HG02852 (cell line): ENCODE results near the gene ZBTB16.

ENCODE experiments used
- ATAC-seq: cut with Tn5 transposase; IDR thresholded peaks from one replicate; pipeline ENCODE4 v1.9.1; 2021; ENCODE audit warnings: mild to moderate bottlenecking, moderate library complexity; ENCODE audit not compliant: unreplicated experiment

Gene ZBTB16

DNA sequence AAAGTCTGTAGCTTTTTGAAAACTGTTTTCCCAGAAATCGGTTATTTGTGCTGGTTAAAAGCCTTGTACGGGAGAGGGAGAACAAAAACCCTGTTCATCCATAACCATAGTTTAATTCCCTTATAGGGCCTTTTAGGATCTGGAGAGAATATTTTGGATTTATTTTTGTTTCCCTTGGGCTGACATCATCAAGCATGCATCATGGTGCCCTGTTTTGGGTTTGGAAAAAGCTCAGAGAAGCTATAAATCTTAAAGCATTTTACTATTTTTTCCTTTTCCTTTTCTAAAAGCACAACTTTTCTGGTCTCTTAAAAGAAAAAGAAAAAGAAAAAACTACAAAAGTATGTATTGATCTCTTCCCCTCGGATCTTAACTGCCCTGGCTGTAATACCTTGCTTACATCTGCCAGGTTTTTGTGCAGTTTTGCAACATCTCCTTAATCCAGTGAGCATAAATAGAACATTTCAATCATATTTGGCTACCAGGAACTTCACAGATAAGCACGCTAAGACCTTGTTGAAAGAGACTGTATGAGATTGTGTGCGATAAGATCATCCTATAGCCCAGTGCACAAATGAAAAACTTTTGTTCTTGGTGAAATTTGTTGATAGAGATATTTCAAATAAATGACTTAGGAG, 88.0 kb downstream of the ZBTB16 start:
- ATAC-seq: no peak

DNA sequence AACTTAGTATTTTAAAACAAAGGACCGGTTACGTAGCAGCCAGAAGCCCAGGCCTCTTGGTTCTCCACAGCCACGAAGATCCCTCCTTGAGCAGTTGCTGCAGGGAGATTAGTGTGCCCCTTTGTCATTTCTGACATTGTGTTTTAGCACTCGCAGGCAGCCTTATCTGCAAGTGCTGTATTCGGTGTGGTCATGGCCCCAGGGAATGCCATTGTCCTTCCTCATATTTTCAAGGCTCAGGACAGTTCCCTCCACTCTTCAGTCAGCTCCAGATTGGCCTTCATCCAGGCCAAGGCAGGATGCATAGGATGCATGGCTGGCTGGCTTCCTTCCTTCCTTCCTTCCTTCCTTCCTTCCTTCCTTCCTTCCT, 88.5 kb downstream of the ZBTB16 start:
- no peak for ATAC-seq

DNA sequence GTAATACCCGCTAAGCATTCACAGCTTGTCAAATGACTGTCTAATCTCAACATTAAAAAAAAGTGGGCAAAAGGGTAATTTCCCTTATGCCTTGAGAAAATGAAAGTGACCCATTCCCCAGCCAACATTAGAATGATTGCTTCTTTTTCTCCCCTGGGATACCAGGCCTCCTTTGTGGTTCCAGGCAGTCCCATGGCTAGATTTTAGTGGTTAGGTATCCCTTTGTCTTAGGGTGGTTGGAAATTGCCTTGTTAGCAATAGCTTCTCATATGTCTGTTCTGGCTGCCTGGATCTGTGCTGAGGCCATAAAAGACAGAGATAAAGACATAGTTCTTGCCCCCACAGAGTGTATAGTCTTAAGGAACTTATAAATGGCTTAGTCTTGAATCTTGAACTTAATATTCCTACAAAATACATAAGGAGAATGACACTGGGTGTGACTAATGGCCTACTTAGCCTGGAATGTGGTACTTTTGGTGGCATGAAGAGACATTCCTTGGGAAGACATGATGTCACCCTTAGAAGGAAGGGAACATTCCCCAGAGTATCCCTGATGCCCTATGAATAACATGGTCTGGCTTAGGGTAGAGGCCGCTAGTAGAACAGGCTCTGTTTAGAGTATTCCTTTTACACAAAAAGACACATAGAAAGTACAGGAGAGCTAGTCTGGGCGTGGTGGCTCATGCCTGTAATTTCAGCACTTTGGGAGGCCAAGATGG, 90.3 kb downstream of the ZBTB16 start:
- no peak for ATAC-seq

DNA sequence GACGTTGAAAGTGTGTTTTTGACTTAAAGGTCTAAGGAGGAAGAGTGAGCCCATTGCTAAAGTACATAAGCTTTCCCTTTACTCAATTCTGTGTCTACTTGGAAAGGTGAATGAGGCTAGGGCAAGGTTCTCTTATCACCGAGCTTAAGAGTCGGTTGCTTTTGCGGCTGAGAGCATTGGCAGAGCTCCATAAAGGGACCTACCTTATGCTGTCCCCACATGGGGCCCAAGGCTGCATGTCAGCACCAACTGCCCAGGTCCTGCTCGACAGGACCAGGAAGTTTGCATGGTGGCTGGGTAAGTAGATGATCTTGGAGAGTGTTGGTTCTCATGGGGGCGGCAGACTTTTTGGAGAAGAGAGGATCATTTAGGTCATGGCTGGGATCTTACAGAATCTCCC, 91.2 kb downstream of the ZBTB16 start:
- ATAC-seq: no peak

DNA sequence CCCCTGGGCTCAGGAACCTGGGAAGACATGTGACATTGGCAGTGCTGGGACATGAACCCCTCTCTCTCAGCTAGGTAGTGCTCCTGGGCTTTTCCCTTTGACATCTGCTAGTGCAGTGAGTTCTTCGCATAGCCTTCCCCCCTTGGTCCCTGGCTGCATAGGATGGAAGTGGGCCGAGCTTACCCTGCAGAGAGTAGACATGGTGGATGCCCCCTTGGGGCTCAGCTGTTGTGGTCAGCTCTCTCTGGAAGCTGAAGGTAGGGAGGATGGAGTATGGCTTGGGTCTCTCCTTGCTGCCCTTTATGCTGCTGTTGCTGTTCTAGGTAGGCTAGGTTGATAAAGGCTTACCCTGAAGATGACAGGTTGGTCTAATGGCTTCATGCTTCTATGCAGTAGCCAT, 92.1 kb downstream of the ZBTB16 start:
- no peak for ATAC-seq

DNA sequence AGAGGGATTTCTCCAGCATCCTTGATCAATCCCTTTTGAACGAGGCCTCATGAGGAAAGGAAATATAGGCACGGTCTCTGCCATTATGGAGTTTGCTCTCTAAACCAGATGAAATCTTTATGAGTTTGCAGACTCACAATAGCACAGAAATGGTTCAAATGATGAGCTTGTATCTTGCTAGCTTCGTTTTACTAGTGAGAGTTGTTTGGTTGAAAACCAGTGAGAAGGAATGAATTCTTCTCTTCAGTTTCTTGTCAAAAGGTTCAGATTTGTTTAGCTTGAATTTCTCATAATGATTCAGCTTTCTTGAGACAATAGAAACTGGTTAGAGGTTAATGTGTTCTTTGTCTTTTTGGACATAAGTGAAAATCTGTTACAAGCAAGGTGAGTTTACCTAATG, 92.7 kb downstream of the ZBTB16 start:
- no peak for ATAC-seq

DNA sequence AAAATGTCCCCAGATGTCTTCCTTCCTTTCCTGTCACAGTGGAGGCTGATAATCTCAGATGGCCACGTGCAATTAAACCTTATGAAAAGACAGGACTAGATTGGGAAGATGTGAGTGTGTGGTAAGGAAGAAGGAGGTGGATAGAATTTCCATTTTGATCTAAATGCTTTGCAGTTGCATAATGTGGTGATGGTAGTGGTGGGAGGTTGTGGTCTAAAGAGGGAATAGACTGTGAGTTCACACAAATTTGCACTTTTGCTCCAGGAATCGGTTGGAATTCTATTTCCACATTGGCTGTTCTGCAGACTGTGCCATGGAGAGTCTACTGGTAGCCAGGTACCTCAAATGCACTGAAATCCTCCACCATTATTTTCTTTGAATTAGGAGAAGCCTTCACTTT, 93.3 kb downstream of the ZBTB16 start:
- ATAC-seq: no peak

DNA sequence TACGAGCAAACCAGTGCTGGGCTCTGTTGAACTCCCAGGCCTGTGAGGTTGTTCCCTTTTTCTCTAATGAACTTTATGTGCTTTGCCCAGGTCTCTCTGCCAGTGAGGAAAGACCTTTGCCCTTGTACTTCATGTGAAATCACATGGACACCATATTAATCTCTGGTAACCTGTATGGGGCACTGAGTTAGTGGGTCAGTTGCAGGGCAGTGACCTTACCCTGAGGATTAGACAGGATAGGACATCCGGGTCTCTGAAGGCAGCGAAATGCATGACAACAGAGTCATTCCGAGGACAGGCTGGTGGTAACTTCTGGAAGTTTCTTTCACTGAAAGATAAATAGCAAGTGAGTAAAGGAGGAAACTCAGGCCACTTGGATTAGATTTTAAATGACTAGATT, 93.7 kb downstream of the ZBTB16 start:
- no peak for ATAC-seq

DNA sequence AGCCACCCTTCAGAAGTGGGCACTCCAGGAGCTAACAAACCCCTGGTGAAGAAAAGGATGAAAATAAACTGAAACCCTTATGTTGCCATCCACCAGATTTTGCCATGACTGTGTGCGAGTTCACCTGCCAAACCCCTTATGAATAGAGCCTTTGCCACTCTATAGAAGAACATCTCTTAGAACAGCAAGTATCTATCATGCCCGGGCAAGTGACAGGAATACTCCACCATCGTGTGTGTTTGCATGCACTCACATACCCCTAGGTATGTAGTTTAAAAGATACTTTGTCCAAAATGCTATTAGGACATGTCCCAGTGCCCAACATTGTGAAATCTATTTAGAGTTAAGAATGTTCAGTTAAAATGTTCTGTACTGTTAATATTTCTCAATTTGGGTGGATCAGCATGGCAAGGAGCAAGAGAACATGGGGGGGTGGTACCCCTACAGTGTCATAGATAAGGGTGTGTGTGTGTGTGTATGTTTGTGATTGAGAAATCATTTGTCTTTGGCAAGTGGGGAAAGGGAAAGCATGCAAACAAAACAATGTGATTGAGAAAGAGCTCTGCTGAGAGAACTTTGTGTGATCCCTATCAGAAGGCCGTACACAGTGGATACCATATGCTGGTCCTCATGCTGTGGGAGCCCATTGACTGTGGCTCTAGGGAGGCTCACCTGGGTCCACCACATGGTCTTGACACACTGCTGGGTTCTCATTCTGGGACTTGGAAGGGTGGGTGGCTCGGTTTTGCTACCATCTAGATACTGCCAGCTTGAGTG, 94.9 kb downstream of the ZBTB16 start:
- ATAC-seq: no peak

DNA sequence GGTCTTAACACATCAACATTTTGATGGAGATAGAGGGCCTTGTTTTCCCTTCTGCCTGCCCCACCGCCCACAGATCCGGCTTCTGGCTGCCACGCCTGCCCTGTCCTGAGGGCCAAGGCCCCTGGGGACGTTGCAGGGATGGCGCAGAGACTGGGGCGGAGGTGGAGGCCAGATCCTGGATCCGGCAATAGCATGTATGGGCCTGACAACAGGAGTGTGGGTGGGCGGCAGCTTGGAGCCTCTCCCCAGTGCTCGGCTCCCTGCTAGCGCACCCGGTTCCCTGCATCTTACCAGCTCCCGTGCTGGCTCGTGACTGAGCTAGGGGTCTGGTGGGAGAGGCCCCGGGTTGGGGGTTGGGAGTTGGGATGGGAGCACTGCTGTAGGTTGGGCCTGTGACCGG, 95.6 kb downstream of the ZBTB16 start:
- no peak for ATAC-seq

DNA sequence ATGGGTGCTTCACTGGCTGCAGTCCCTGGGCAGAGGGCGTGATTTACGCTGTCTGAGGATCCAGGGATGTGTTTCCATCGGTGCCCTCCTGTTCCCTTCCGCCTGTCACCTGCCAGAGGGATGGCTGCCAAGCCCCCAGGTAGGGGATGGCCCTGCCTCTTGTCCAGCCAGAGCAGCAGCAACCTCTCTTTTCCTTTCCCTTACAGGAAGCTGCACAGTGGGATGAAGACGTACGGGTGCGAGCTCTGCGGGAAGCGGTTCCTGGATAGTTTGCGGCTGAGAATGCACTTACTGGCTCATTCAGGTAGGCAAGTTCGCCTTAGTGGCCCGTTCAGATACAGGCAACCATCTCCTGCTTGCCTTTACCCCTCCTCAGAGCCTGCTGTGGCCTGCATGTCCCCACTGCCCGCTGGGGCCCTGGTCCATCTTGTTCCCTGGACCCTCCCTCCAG, 96.6 kb downstream of the ZBTB16 start:
- no peak for ATAC-seq

DNA sequence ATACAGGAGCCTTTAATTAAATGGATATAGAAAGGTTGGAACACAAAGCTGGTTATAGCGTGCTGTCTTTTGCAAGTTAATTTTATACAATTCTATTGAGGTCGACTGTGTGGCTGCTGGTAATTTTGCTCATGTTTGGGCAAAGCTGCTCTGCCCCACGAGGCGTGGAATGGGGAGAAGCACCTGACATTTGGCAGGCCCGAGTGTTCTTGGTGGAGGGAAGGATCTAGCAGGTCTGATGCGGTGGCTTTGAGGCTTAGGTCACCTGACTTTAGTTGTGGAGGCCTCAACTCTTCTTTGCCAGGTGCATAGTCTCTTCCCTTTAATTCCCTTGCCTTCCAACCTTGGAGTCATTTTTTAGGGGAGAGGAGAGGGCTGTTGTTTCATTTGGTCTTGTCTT, 97.3 kb downstream of the ZBTB16 start:
- ATAC-seq: no peak

DNA sequence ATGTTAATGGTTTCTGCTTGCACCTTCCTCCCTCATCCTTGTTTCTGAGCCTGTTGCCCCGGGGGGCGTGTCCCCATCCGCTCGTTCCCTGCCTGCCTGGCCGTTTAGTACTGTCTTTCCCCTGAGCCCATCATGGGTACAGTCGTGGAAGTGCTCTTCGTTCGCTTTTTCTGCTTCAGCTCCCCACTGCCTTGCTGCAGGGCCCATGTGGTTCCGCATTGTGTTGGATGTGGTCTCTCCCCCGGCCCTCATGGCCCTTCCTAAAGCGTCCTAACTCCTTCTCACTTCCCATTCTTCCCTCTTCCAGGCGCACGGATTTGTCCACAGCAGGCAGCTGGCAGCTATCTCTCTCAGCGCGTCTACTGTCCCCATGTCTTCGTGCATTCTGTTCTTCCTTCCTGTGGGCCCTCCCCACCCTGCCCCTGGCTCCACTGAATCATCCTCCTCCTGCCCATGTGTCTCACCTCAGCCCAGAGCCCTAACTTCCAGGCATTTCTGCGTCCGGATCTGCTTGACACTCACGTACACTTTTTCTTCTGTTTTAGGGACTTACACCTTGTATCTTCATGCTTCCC, 98.1 kb downstream of the ZBTB16 start:
- ATAC-seq: no peak

DNA sequence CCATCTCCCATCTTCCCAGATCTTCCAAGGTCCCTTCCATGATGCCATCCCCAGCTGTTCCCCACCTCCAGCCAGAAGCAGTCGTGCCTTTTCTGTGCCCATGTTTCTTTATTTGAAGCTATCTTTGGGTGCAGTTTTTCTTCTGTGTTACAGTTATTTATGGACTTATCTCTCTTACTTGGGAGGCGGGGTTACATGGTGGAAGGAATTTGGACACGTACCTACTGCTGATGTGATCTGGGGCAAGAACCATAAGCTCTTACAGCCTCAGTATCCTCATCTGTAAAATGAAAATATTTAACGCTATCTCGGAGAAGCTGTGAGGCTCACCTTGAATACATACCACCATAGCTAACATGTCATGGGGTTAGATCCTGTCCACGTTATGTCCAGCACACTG, 98.9 kb downstream of the ZBTB16 start:
- ATAC-seq: no peak

DNA sequence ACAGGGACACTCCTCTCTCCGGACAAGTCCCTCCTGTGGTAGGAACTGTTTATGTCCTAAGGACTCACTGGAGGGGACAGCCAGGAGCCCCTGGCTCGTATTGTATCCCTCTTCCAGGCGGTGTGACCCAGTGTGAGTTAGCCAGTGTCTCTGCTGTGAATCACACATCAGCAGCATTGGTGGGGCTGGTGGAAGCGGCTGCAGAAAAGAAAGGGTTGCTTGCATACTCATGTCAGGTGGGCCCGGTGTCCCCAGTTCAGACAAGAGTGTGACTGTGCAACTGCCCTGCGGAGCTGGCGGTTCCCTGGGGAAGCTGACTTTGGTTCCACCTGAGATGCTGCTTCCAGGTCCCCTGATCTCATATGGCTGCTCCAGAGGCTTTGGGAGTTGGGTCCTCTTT, 99.4 kb downstream of the ZBTB16 start:
- no peak for ATAC-seq

DNA sequence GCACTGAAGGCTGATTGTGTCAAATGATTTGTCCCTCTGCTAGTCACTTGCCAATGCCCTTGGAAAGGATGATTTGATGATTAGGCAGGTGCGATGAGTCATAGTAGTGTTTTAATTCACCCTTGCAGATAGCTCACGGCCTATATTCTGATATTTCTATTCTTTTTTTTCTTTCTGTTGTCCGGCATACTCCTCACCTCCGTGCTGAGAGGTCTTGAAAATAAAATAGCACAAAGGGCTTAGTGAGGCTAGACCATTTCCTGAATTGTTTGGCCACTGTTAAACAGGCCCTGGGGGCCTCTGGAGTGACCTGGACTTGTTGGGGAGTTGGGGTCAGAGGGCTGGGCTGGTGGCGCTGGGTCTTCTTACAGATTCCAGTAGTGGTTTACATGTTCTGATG, 99.8 kb downstream of the ZBTB16 start:
- ATAC-seq: no peak

DNA sequence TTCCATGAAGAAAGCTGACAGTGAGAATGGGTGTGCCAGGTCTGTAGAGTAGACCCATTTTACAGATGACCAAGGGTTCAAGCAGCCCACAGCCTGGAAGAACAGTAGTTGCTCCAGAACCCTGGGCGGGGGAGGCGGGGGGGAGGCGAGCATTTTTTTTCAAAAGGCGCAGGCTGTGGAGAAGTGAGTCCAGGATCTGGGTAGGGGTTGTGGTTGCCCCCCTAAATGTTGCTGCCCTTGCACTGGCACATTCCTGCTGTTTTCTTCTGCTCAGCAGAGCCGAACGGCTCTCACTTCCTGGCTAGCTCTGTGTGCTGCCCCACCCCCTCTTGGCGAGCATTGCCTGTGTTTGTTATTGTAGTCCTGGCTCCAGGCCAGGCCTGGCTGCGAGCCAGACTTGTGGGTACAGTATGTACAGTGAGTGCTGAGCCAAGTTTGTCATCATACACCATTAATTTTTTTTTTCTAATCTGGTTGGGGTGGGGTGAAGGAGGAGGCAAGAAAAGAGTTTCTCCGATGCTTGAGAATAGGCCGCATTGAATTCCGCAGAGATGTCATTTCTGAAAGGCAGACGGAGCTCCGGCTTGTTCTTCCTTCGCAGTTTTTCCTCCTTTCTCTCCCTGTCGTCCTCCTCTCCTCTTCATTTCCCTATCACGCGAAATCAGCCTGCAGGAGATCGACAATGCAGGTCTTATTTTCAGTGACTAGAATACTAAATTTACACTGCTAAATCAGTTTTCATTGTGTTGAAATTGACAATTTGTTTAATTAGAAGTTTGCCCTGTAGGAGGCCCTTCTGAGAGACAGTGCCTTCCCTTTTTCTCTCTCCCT, 100.5 kb downstream of the ZBTB16 start:
- ATAC-seq: no peak

DNA sequence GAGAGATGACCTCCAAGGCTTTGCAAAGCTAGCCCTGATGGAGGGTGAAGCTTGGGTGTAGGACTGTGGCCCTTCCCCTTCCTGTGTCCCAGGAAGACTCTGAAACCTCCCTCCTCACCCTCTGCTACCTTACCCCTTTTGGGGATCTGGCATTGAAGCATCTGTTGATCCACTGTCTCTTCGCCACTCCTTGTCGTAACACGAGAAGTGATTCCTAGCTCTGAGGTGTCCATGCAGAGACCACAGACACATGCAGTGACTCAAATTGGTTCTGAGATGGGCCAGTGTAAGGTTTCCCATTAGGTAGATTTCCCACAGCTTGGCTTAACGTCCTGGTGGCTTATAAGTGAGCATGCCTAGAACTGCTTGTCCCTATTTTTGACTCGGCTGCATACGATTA, 101.4 kb downstream of the ZBTB16 start:
- ATAC-seq: no peak

DNA sequence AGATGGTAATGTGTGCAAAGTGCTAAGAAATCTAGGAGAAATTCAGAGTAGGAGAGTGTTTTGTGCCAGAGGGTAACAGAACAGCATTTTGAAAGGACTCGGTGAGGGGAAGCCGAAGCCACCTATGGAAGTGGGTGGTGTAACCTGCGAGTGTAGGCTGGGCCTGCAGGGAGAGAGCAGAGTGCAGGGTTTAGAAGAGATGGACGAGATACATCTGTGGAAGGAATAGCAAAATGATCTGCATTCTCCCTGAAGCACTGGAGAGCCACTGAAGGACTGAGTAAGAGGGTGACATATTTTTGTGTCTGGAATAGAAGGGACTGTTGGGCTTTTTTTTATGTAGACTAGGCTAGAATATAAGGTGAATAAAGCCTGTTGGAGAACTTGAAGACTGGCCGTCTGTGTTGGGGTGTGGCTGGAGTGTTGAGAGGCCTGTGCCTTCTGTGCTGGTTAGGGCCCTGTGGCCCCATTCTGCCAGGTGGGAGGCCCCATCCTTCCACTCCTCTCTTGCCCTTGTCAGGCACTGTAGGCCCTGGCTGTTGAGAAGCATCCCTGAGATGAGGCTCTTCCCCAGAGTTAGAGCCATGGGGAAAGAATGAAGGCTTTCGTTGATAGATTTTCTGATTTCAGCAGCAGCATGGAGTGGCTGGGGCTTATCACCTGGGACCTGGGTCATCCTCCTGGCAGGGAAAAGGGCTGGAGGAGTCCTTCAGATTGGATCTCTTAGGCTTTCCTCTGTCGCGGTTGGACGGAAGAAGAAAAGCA, 102.2 kb downstream of the ZBTB16 start:
- ATAC-seq: no peak

DNA sequence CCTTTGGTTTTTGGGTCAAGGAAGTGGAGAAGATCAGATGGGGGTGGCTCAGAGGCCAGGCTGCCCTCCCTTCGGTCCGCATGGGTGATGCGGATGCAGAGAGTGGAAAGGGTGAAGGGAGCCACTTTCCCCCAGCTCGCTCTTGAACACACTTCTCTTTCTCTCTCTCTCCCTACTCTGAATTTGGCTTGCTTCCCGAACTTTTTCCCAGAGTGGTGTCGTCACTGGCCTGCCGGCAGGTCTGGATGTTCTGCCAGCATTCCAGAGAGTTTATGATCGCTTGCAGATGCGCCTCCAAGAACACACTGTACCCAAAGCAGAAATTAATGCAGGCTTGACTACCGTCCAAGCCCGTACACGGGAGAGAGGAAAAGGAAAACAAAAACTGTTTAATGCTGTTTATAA, 103.2 kb downstream of the ZBTB16 start:
- ATAC-seq: no peak
